Measurements from ENCODE around the gene PDXDC1. TPM values are rescaled to one million over a fixed set of nuclear protein-coding genes. Genes with fewer than 3 reads are reported as not detected.
A peak's percentile ranks its signal among the peaks of the same experiment; 100 is the strongest.

PDXDC1 gene
- total RNA-seq, 1 donor from 2014 or later, result 107 TPM

- Mint-ChIP-seq H3K9me3 (ENCODE audit: unreplicated experiment) (no peaks in the 10 kb centered on the region), H3K36me3 (ENCODE audit: unreplicated experiment) (no peaks in the 10 kb centered on the region), H3K4me3 (ENCODE audit: unreplicated experiment) (no peak overlapping the region), H3K4me1 (ENCODE audit: unreplicated experiment) (no peaks in the 10 kb centered on the region), H3K27me3 (ENCODE audit: unreplicated experiment) (peaks cover 20% of the 10 kb centered on the region), H3K27ac (ENCODE audit: unreplicated experiment) (no peak overlapping the region)
- DNase-seq (ENCODE audit: extremely low spot score, unreplicated experiment), result no peak
- TF ChIP-seq CTCF (IDR thresholded peaks at IDR 0.05), result no peak
Measured at GRCh38 chr16:14955546-14956231, 19.1 kb upstream of the PDXDC1 start.

GRCh38 chr16:14957576-14958322, 17.1 kb upstream of the PDXDC1 start:
- Mint-ChIP-seq H3K4me1 (ENCODE audit: unreplicated experiment) (no peaks in the 10 kb centered on the region), H3K9me3 (ENCODE audit: unreplicated experiment) (no peaks in the 10 kb centered on the region), H3K4me3 (ENCODE audit: unreplicated experiment) (no peak overlapping the region), H3K27me3 (ENCODE audit: unreplicated experiment) (peaks cover 28% of the 10 kb centered on the region), H3K36me3 (ENCODE audit: unreplicated experiment) (no peaks in the 10 kb centered on the region), H3K27ac (ENCODE audit: unreplicated experiment) (peak overlapping the region; percentile 42)
- peak; percentile 78 for DNase-seq (ENCODE audit: extremely low spot score, unreplicated experiment)
- no peak for TF ChIP-seq CTCF (IDR thresholded peaks at IDR 0.05)

- Mint-ChIP-seq H3K4me3 (ENCODE audit: unreplicated experiment) (no peak overlapping the region), H3K27ac (ENCODE audit: unreplicated experiment) (no peak overlapping the region), H3K9me3 (ENCODE audit: unreplicated experiment) (peaks cover 2% of the 10 kb centered on the region), H3K27me3 (ENCODE audit: unreplicated experiment) (peaks cover 31% of the 10 kb centered on the region), H3K36me3 (ENCODE audit: unreplicated experiment) (no peaks in the 10 kb centered on the region), H3K4me1 (ENCODE audit: unreplicated experiment) (no peaks in the 10 kb centered on the region)
- TF ChIP-seq CTCF (IDR thresholded peaks at IDR 0.05), result no peak
- DNase-seq (ENCODE audit: extremely low spot score, unreplicated experiment), result no peak
Measured at GRCh38 chr16:14958323-14958600, 16.6 kb upstream of the PDXDC1 start.

GRCh38 chr16:14958970-14959369, 15.9 kb upstream of the PDXDC1 start:
- H3K4me1 Mint-ChIP-seq (ENCODE audit: unreplicated experiment), result no peaks in the 10 kb centered on the region
- no peaks in the 10 kb centered on the region for H3K36me3 Mint-ChIP-seq (ENCODE audit: unreplicated experiment)
- no peak overlapping the region for H3K27ac Mint-ChIP-seq (ENCODE audit: unreplicated experiment)
- DNase-seq (ENCODE audit: extremely low spot score, unreplicated experiment), result no peak
- no peak for TF ChIP-seq CTCF (IDR thresholded peaks at IDR 0.05)
- H3K9me3 Mint-ChIP-seq (ENCODE audit: unreplicated experiment), result peaks cover 8% of the 10 kb centered on the region
- no peak overlapping the region for H3K4me3 Mint-ChIP-seq (ENCODE audit: unreplicated experiment)
- peaks cover 35% of the 10 kb centered on the region for H3K27me3 Mint-ChIP-seq (ENCODE audit: unreplicated experiment)

GRCh38 chr16:14961405-14962186, 13.2 kb upstream of the PDXDC1 start:
- Mint-ChIP-seq H3K4me3 (ENCODE audit: unreplicated experiment) (no peak overlapping the region), H3K9me3 (ENCODE audit: unreplicated experiment) (peaks cover 8% of the 10 kb centered on the region), H3K27ac (ENCODE audit: unreplicated experiment) (no peak overlapping the region), H3K36me3 (ENCODE audit: unreplicated experiment) (no peaks in the 10 kb centered on the region), H3K4me1 (ENCODE audit: unreplicated experiment) (no peaks in the 10 kb centered on the region), H3K27me3 (ENCODE audit: unreplicated experiment) (peaks cover 43% of the 10 kb centered on the region)
- TF ChIP-seq CTCF (IDR thresholded peaks at IDR 0.05), result no peak
- DNase-seq (ENCODE audit: extremely low spot score, unreplicated experiment), result peak; percentile 79
